ENCODE measurements around the gene NANS. TPM values are rescaled to one million over a fixed set of nuclear protein-coding genes. Genes with fewer than 3 reads are reported as not detected.
"Not testable (repeated sequence)": the region's sequence is repeated elsewhere in the genome, so short reads cannot be mapped to it uniquely, and the experiment has no call there.

Gene NANS
- total RNA-seq, 1 donor from 2014 or later, result 73.6 TPM

DNA sequence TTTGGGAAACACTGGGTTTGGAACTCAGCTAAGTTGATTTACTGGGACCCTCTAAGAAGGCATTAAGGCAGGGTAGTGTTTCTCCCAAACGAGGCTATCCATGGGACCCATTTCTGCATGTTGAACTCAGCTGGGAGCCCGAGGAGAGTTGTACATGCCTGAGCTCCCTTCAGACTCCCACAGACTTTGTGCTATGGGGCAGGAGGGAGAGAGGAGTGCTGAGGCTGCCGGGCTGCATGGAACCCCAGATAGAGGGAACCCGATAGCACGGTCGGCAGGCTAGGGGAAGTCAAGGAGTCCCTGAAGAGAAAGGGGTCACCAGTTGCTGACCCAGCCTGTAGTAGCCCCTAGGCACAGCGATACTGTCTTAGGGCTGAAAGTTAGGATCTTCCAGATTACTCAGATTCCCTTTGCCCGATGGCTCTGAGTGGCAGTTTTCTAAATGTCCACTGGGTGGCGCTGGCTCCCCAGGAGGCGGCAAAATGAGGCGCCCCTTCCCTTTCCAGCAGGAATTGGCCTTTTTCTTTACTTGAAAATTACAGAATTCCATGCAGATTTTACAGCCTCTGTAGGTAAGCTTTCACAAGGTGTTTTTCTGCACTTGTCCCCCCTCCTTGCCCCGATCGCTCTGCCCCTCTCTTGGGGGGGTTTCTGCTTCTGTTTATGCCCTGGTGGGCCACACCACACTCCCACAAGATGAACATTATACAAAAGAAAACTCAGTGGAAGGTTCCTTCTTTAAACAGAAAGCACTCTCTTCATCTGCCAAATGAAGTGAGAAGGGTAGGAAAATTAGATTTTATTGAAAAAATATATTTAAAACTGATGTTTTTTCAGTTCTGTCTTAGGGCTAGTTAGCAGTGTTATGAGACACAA is 17.8 kb downstream of the NANS start:
- Histone ChIP-seq H3K27me3 (ENCODE audit: control insufficient read depth, insufficient read depth, low read length) (no peaks in the 10 kb centered on the region), H3K4me3 (ENCODE audit: low read depth, low read length) (no peak overlapping the region), H3K36me3 (ENCODE audit: control insufficient read depth, insufficient read depth, low read length) (no peaks in the 10 kb centered on the region)
- no peak for DNase-seq (ENCODE audit: low read depth)
- TF ChIP-seq, protein P1, sequence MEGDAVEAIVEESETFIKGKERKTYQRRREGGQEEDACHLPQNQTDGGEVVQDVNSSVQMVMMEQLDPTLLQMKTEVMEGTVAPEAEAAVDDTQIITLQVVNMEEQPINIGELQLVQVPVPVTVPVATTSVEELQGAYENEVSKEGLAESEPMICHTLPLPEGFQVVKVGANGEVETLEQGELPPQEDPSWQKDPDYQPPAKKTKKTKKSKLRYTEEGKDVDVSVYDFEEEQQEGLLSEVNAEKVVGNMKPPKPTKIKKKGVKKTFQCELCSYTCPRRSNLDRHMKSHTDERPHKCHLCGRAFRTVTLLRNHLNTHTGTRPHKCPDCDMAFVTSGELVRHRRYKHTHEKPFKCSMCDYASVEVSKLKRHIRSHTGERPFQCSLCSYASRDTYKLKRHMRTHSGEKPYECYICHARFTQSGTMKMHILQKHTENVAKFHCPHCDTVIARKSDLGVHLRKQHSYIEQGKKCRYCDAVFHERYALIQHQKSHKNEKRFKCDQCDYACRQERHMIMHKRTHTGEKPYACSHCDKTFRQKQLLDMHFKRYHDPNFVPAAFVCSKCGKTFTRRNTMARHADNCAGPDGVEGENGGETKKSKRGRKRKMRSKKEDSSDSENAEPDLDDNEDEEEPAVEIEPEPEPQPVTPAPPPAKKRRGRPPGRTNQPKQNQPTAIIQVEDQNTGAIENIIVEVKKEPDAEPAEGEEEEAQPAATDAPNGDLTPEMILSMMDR (IDR thresholded peaks at IDR 0.05; ENCODE audit: insufficient read depth, low read length, poor library complexity, severe bottlenecking), result peak; percentile 89

DNA sequence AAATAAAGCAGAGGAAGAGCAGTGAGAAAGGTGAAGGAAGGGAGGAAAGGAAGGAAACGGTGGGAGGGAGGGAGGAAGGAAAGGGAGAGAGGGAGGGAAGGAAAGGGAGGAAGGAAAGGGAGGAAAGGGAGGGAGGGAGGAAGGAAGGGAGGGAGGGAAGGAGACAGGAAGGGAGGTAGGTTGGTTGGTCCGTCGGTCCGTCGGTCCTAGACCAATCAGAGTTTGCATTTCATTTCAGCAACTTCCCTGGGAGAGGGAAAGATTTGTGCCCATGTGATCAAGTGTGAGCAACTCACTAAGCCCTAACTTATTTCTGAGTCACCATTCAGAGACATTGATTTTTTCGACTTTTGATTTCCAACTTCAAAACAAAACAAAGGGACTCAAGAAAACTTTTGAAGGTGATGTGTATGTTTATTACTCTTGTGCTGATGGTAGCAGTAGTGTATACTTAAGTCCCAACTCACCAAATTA is 18.8 kb downstream of the NANS start:
- Histone ChIP-seq H3K36me3 (ENCODE audit: control insufficient read depth, insufficient read depth, low read length) (no peaks in the 10 kb centered on the region), H3K4me3 (ENCODE audit: low read depth, low read length) (no peak overlapping the region), H3K27me3 (ENCODE audit: control insufficient read depth, insufficient read depth, low read length) (no peaks in the 10 kb centered on the region)
- TF ChIP-seq, protein P1 (IDR thresholded peaks at IDR 0.05; ENCODE audit: insufficient read depth, low read length, poor library complexity, severe bottlenecking), result no peak
- DNase-seq (ENCODE audit: low read depth), result no peak

DNA sequence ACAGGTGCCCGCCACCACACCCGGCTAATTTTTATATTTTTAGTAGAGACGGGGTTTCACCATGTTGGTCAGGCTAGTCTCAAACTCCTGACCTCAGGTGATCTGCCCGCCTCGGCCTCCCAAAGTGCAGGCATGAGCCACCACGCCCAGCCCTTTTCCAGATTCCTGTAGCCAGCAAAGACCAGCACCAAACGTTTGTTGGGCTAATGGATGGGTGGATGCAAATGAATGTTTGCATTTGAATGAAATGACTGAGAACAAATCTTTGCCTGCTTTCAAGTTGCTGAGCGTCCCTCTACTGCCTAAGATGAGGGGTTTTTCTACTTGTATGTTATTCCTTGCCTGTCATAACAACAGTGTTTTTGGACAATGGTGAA is 20.0 kb downstream of the NANS start:
- H3K4me3 ChIP-seq (ENCODE audit: low read depth, low read length); H3K27me3 ChIP-seq (ENCODE audit: control insufficient read depth, insufficient read depth, low read length); H3K36me3 ChIP-seq (ENCODE audit: control insufficient read depth, insufficient read depth, low read length); DNase-seq (ENCODE audit: low read depth): not testable (repeated sequence)

DNA sequence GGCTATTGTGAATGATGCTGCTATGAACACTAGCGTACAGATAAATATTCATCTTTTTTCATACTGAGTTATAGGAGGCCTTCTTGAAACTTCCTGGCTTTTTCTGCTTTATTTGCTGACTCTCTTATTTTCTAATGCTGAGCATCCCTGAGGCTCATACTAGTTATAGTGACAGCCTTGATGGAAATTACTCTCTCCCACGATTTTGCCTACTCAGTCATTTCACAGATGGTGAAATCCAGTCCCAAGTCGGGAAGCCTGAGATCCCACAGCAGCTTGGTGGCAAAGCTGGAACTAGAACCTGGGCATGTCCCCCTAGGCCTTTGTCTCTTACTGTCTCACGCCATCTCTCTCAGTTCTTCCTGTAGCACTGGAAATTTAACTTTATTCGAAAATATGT is 22.4 kb downstream of the NANS start:
- Histone ChIP-seq H3K36me3 (ENCODE audit: control insufficient read depth, insufficient read depth, low read length) (no peaks in the 10 kb centered on the region), H3K27me3 (ENCODE audit: control insufficient read depth, insufficient read depth, low read length) (no peaks in the 10 kb centered on the region), H3K4me3 (ENCODE audit: low read depth, low read length) (no peak overlapping the region)
- TF ChIP-seq, protein P1 (IDR thresholded peaks at IDR 0.05; ENCODE audit: insufficient read depth, low read length, poor library complexity, severe bottlenecking), result no peak
- DNase-seq (ENCODE audit: low read depth), result no peak

DNA sequence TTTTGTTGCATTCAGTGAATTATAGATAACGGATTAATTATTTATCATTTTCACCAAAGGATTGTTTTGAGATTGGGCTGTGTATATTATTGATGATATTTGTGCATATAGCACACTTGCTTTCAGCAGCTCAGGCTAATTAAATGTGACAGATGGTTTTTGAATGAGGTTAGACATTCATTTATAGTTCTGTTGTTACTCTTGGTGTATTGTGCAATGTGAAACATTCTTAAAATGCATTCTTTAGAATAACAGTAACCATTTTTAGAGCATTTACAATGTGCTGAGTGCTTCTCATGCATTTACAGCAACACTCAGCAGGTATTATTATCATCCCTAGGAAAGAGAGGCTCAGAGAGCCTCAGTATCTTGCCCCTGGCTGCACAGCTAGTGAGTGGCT is 23.8 kb downstream of the NANS start:
- TF ChIP-seq, protein P1 (IDR thresholded peaks at IDR 0.05; ENCODE audit: insufficient read depth, low read length, poor library complexity, severe bottlenecking), result no peak
- Histone ChIP-seq H3K27me3 (ENCODE audit: control insufficient read depth, insufficient read depth, low read length) (no peaks in the 10 kb centered on the region), H3K36me3 (ENCODE audit: control insufficient read depth, insufficient read depth, low read length) (no peaks in the 10 kb centered on the region), H3K4me3 (ENCODE audit: low read depth, low read length) (no peak overlapping the region)
- no peak for DNase-seq (ENCODE audit: low read depth)

DNA sequence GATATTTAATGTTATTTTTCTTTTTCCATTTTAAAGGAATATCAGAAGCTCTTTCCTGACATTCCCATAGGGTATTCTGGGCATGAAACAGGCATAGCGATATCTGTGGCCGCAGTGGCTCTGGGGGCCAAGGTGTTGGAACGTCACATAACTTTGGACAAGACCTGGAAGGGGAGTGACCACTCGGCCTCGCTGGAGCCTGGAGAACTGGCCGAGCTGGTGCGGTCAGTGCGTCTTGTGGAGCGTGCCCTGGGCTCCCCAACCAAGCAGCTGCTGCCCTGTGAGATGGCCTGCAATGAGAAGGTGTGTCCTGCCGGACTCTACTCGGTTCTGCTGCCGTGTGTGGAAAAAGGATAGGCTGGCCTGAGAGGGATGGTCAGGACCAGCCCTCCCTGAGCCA is 24.2 kb downstream of the NANS start:
- DNase-seq (ENCODE audit: low read depth), result no peak
- no peaks in the 10 kb centered on the region for H3K36me3 ChIP-seq (ENCODE audit: control insufficient read depth, insufficient read depth, low read length)
- H3K4me3 ChIP-seq (ENCODE audit: low read depth, low read length), result no peak overlapping the region
- TF ChIP-seq, protein P1 (IDR thresholded peaks at IDR 0.05; ENCODE audit: insufficient read depth, low read length, poor library complexity, severe bottlenecking), result no peak
- H3K27me3 ChIP-seq (ENCODE audit: control insufficient read depth, insufficient read depth, low read length), result no peaks in the 10 kb centered on the region
